T-helper 2 cell (primary cell): ENCODE results near the gene HOXD9.

ENCODE experiments used
- DNase-seq, 5 experiments: peaks; one replicate each; pipeline versions ENCODE4 v3.0.0 to v3.0.0-alpha.2; 2012 to 2022

HOXD9 gene

GRCh38 chr2:176171351-176172006 lies 49.0 kb downstream of the HOXD9 start:
- DNase-seq = no peak

GRCh38 chr2:176172007-176172894 lies 49.7 kb downstream of the HOXD9 start:
- DNase-seq = no peak

- DNase-seq = no peak
These were observed 50.5 kb downstream of the HOXD9 start for GRCh38 chr2:176172895-176173566.

GRCh38 chr2:176173567-176174381 lies 51.3 kb downstream of the HOXD9 start:
- DNase-seq = no peak

- no peak for DNase-seq
These were observed 51.9 kb downstream of the HOXD9 start for GRCh38 chr2:176174382-176174823.
